ENCODE data around the gene TRIM66. TPM values are rescaled to one million over a fixed set of nuclear protein-coding genes. Genes with fewer than 3 reads are reported as not detected.

The TRIM66 gene
- total and polyA plus RNA-seq, 3 experiments from 2014 or later = 0.43 to 29.7 (median 27.7) TPM

- ChIA-PET POLR2A (no interaction called here), CTCF (no interaction called here)
- H3K27me3 Mint-ChIP-seq = peaks cover 4 to 22% of the 10 kb centered on the region in 2 donors
- H3K27ac Mint-ChIP-seq = no peak overlapping the region
- no peak for DNase-seq
- no peaks in the 10 kb centered on the region for H3K27me3 ChIP-seq (ENCODE audit: insufficient read depth, low read length, poor library complexity, severe bottlenecking)
- no peaks in the 10 kb centered on the region for H3K9me3 Mint-ChIP-seq
- H3K4me3 ChIP-seq (ENCODE audit: low read length) = no peak overlapping the region
- no peaks in the 10 kb centered on the region for H3K4me1 Mint-ChIP-seq
- H3K36me3 ChIP-seq (ENCODE audit: insufficient read depth, low read length) = no peaks in the 10 kb centered on the region
- H3K4me3 Mint-ChIP-seq = no peak overlapping the region
- H3K9me3 ChIP-seq (ENCODE audit: low read length) = no peaks in the 10 kb centered on the region
- no peaks in the 10 kb centered on the region for H3K36me3 Mint-ChIP-seq
- no peak overlapping the region for H3K27ac ChIP-seq (ENCODE audit: low read depth, low read length)
- no peaks in the 10 kb centered on the region for H3K4me1 ChIP-seq (ENCODE audit: insufficient read depth, low read length)
Observed at GRCh38 chr11:8724682-8725081, 42.2 kb upstream of the TRIM66 start.

- Histone ChIP-seq H3K9me3 (ENCODE audit: low read length) (no peaks in the 10 kb centered on the region), H3K4me1 (ENCODE audit: insufficient read depth, low read length) (no peaks in the 10 kb centered on the region), H3K27ac (ENCODE audit: low read depth, low read length) (no peak overlapping the region), H3K27me3 (ENCODE audit: insufficient read depth, low read length, poor library complexity, severe bottlenecking) (no peaks in the 10 kb centered on the region), H3K36me3 (ENCODE audit: insufficient read depth, low read length) (no peaks in the 10 kb centered on the region), H3K4me3 (ENCODE audit: low read length) (no peak overlapping the region)
- POLR2A ChIA-PET = no interaction called here
- H3K27ac Mint-ChIP-seq = no peak overlapping the region
- no peaks in the 10 kb centered on the region for H3K36me3 Mint-ChIP-seq
- no peaks in the 10 kb centered on the region for H3K9me3 Mint-ChIP-seq
- peaks cover 4 to 18% of the 10 kb centered on the region in 2 donors for H3K27me3 Mint-ChIP-seq
- DNase-seq = no peak
- H3K4me3 Mint-ChIP-seq = no peak overlapping the region
- CTCF ChIA-PET = no interaction called here
- H3K4me1 Mint-ChIP-seq = no peaks in the 10 kb centered on the region
Observed at GRCh38 chr11:8723711-8724110, 41.2 kb upstream of the TRIM66 start.

GRCh38 chr11:8722809-8723208 lies 40.3 kb upstream of the TRIM66 start:
- Histone ChIP-seq H3K27ac (ENCODE audit: low read depth, low read length) (no peak overlapping the region), H3K36me3 (ENCODE audit: insufficient read depth, low read length) (no peaks in the 10 kb centered on the region), H3K27me3 (ENCODE audit: insufficient read depth, low read length, poor library complexity, severe bottlenecking) (no peaks in the 10 kb centered on the region), H3K9me3 (ENCODE audit: low read length) (no peaks in the 10 kb centered on the region), H3K4me1 (ENCODE audit: insufficient read depth, low read length) (no peaks in the 10 kb centered on the region), H3K4me3 (ENCODE audit: low read length) (no peak overlapping the region)
- CTCF ChIA-PET = no interaction called here
- Mint-ChIP-seq H3K27me3 (peaks cover 7 to 23% of the 10 kb centered on the region in 2 donors), H3K27ac (no peak overlapping the region), H3K9me3 (no peaks in the 10 kb centered on the region), H3K4me1 (peaks cover 0 to 3% (median 0%) of the 10 kb centered on the region in 3 donors), H3K4me3 (no peak overlapping the region), H3K36me3 (no peaks in the 10 kb centered on the region)
- no peak for DNase-seq
- POLR2A ChIA-PET = no interaction called here

- H3K27ac Mint-ChIP-seq = peak overlapping the region in 1 of 8 donors; percentile 64
- no peak overlapping the region for H3K4me3 ChIP-seq (ENCODE audit: low read length)
- DNase-seq = no peak
- peaks cover 0 to 8% (median 2%) of the 10 kb centered on the region in 3 donors for H3K4me1 Mint-ChIP-seq
- H3K27me3 Mint-ChIP-seq = peaks cover 7 to 23% of the 10 kb centered on the region in 2 donors
- H3K9me3 ChIP-seq (ENCODE audit: low read length) = no peaks in the 10 kb centered on the region
- no peaks in the 10 kb centered on the region for H3K9me3 Mint-ChIP-seq
- POLR2A ChIA-PET = no interaction called here
- H3K36me3 Mint-ChIP-seq = no peaks in the 10 kb centered on the region
- H3K36me3 ChIP-seq (ENCODE audit: insufficient read depth, low read length) = no peaks in the 10 kb centered on the region
- H3K27me3 ChIP-seq (ENCODE audit: insufficient read depth, low read length, poor library complexity, severe bottlenecking) = no peaks in the 10 kb centered on the region
- no peak overlapping the region for H3K4me3 Mint-ChIP-seq
- CTCF ChIA-PET = no interaction called here
- no peaks in the 10 kb centered on the region for H3K4me1 ChIP-seq (ENCODE audit: insufficient read depth, low read length)
- no peak overlapping the region for H3K27ac ChIP-seq (ENCODE audit: low read depth, low read length)
Observed at GRCh38 chr11:8721609-8722500, 39.4 kb upstream of the TRIM66 start.

GRCh38 chr11:8720868-8721608 lies 38.6 kb upstream of the TRIM66 start:
- no peak overlapping the region for H3K4me3 Mint-ChIP-seq
- H3K4me3 ChIP-seq (ENCODE audit: low read length) = no peak overlapping the region
- H3K9me3 Mint-ChIP-seq = no peaks in the 10 kb centered on the region
- no peak overlapping the region for H3K27ac ChIP-seq (ENCODE audit: low read depth, low read length)
- H3K4me1 ChIP-seq (ENCODE audit: insufficient read depth, low read length) = no peaks in the 10 kb centered on the region
- peak overlapping the region in 1 of 8 donors; percentile 64 for H3K27ac Mint-ChIP-seq
- no peaks in the 10 kb centered on the region for H3K36me3 ChIP-seq (ENCODE audit: insufficient read depth, low read length)
- H3K9me3 ChIP-seq (ENCODE audit: low read length) = no peaks in the 10 kb centered on the region
- ChIA-PET POLR2A (no interaction called here), CTCF (no interaction called here)
- peaks cover 0 to 8% (median 2%) of the 10 kb centered on the region in 3 donors for H3K4me1 Mint-ChIP-seq
- H3K36me3 Mint-ChIP-seq = peaks cover 0 to 2% (median 0%) of the 10 kb centered on the region in 3 donors
- no peaks in the 10 kb centered on the region for H3K27me3 ChIP-seq (ENCODE audit: insufficient read depth, low read length, poor library complexity, severe bottlenecking)
- no peak for DNase-seq
- H3K27me3 Mint-ChIP-seq = peaks cover 11 to 23% of the 10 kb centered on the region in 2 donors

GRCh38 chr11:8720352-8720751 lies 37.9 kb upstream of the TRIM66 start:
- H3K9me3 ChIP-seq (ENCODE audit: low read length) = no peaks in the 10 kb centered on the region
- ChIA-PET CTCF (no interaction called here), POLR2A (no interaction called here)
- H3K36me3 Mint-ChIP-seq = peaks cover 0 to 2% (median 0%) of the 10 kb centered on the region in 3 donors
- no peaks in the 10 kb centered on the region for H3K36me3 ChIP-seq (ENCODE audit: insufficient read depth, low read length)
- H3K4me1 Mint-ChIP-seq = peaks cover 0 to 8% (median 2%) of the 10 kb centered on the region in 3 donors
- H3K4me3 ChIP-seq (ENCODE audit: low read length) = no peak overlapping the region
- no peaks in the 10 kb centered on the region for H3K27me3 ChIP-seq (ENCODE audit: insufficient read depth, low read length, poor library complexity, severe bottlenecking)
- DNase-seq = no peak
- H3K27ac ChIP-seq (ENCODE audit: low read depth, low read length) = no peak overlapping the region
- H3K4me1 ChIP-seq (ENCODE audit: insufficient read depth, low read length) = no peaks in the 10 kb centered on the region
- H3K27me3 Mint-ChIP-seq = peaks cover 11 to 23% of the 10 kb centered on the region in 2 donors
- H3K27ac Mint-ChIP-seq = no peak overlapping the region
- H3K4me3 Mint-ChIP-seq = no peak overlapping the region
- no peaks in the 10 kb centered on the region for H3K9me3 Mint-ChIP-seq

GRCh38 chr11:8719721-8720120 lies 37.3 kb upstream of the TRIM66 start:
- peaks cover 11 to 23% of the 10 kb centered on the region in 2 donors for H3K27me3 Mint-ChIP-seq
- ChIA-PET POLR2A (no interaction called here), CTCF (no interaction called here)
- Histone ChIP-seq H3K4me3 (ENCODE audit: low read length) (no peak overlapping the region), H3K36me3 (ENCODE audit: insufficient read depth, low read length) (no peaks in the 10 kb centered on the region), H3K9me3 (ENCODE audit: low read length) (no peaks in the 10 kb centered on the region), H3K4me1 (ENCODE audit: insufficient read depth, low read length) (no peaks in the 10 kb centered on the region), H3K27me3 (ENCODE audit: insufficient read depth, low read length, poor library complexity, severe bottlenecking) (no peaks in the 10 kb centered on the region), H3K27ac (ENCODE audit: low read depth, low read length) (no peak overlapping the region)
- H3K27ac Mint-ChIP-seq = no peak overlapping the region
- no peak overlapping the region for H3K4me3 Mint-ChIP-seq
- no peak for DNase-seq
- peaks cover 0 to 8% (median 2%) of the 10 kb centered on the region in 3 donors for H3K4me1 Mint-ChIP-seq
- H3K9me3 Mint-ChIP-seq = no peaks in the 10 kb centered on the region
- H3K36me3 Mint-ChIP-seq = peaks cover 0 to 2% (median 0%) of the 10 kb centered on the region in 3 donors

- Mint-ChIP-seq H3K4me1 (peaks cover 0 to 8% (median 2%) of the 10 kb centered on the region in 3 donors), H3K36me3 (peaks cover 0 to 2% (median 0%) of the 10 kb centered on the region in 3 donors), H3K27me3 (peaks cover 11 to 23% of the 10 kb centered on the region in 2 donors), H3K4me3 (no peak overlapping the region), H3K27ac (no peak overlapping the region), H3K9me3 (no peaks in the 10 kb centered on the region)
- POLR2A ChIA-PET = no interaction called here
- CTCF ChIA-PET = no interaction called here
- no peaks in the 10 kb centered on the region for H3K9me3 ChIP-seq (ENCODE audit: low read length)
- H3K27me3 ChIP-seq (ENCODE audit: insufficient read depth, low read length, poor library complexity, severe bottlenecking) = no peaks in the 10 kb centered on the region
- no peak overlapping the region for H3K27ac ChIP-seq (ENCODE audit: low read depth, low read length)
- no peak overlapping the region for H3K4me3 ChIP-seq (ENCODE audit: low read length)
- no peak for DNase-seq
- H3K36me3 ChIP-seq (ENCODE audit: insufficient read depth, low read length) = no peaks in the 10 kb centered on the region
- H3K4me1 ChIP-seq (ENCODE audit: insufficient read depth, low read length) = no peaks in the 10 kb centered on the region
Observed at GRCh38 chr11:8719211-8719649, 36.8 kb upstream of the TRIM66 start.

Measured in CD8-positive, alpha-beta memory T cell (primary cell).